Measurements from ENCODE around the gene MKRN2OS. TPM values are rescaled to one million over a fixed set of nuclear protein-coding genes. Genes with fewer than 3 reads are reported as not detected.
"Not testable (repeated sequence)": the region's sequence is repeated elsewhere in the genome, so short reads cannot be mapped to it uniquely, and the experiment has no call there.

The MKRN2OS gene
- total RNA-seq, 1 donor from 2014 or later: not detected

GRCh38 chr3:12562451-12562850 is 17.2 kb upstream of the MKRN2OS start:
- no peak for DNase-seq (ENCODE audit: low read depth in 2 of 2)

- DNase-seq (ENCODE audit: low read depth in 2 of 2): no peak
Measured at GRCh38 chr3:12561397-12561796, 16.1 kb upstream of the MKRN2OS start.

GRCh38 chr3:12560505-12561190 is 15.3 kb upstream of the MKRN2OS start:
- no peak for DNase-seq (ENCODE audit: low read depth in 2 of 2)

DNA sequence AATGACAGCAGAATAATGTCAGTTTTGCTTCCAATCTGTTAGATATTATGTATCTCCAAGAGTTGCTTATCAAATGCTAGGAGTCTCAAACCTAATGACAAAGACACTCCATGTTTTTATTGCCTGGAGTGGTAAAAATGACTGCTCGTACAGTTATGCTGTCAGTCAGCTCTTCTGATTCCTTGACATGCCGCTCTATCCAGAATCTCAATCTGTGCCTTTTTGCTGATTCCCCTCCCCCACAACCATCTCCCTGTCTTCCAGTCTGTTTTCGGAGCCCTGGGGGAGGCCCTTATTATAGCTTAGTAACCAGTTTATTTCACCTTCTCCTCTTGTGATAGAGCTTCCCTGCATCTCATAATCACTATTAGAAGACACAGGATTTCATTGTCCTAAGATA is 14.2 kb upstream of the MKRN2OS start:
- no peak for DNase-seq (ENCODE audit: low read depth in 2 of 2)

DNA sequence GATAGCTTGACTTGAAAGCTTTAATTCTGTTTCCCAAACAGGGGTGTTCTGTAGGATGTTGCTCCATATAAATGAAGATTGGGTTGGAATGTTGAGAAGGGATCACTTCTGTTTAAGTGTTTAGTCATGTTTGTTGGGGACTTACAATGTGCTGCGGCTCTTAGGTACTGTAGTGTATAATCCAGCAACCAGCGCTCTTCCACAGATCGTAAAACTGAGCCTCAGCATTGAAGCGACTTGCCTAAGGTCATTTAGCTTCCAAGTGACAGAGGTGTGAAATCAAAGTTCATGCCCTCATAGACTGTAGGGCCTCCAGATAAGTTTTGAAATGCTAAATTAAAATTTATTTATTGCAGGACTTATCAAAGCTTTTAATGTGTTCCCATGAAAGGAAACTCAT is 13.4 kb upstream of the MKRN2OS start:
- DNase-seq (ENCODE audit: low read depth in 2 of 2): no peak

DNA sequence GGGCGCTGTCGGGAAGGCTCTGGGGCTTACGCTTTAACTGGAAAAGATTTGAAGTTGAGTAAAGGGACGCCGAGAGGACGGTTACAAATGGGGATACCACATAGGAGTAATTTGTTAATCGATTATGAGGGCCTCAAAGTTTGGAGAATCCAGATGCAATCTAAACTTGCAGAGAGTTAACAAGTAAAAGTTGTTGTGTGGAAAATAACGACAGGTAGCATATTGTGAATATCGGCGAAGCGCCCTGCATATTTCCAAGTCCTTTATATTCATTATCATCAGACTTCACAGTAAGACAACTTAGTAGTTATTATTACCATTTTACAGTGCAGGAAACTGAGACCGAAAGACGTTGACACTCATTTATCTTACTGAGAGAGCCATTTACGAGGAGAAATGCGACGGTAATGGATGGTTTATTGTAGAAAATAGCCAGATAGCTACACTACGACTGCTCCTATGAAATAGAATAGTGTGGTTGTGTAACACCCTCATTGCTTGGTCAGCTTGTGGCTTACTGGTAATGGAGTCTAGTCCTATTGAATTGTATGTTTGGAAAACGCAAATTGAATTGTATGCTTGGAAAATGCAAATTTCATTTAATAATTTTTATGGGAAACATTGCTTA is 12.3 kb upstream of the MKRN2OS start:
- DNase-seq (ENCODE audit: low read depth in 2 of 2): peak; percentile 28 to 40

- peak; percentile 91 to 92 for DNase-seq (ENCODE audit: low read depth in 2 of 2)
Measured at GRCh38 chr3:12556690-12557472, 11.6 kb upstream of the MKRN2OS start, which contains the start of gene MKRN2. MKRN2 (plus strand) TSS chr3:12557087; CDS start chr3:12557151, 64 bp downstream.

DNA sequence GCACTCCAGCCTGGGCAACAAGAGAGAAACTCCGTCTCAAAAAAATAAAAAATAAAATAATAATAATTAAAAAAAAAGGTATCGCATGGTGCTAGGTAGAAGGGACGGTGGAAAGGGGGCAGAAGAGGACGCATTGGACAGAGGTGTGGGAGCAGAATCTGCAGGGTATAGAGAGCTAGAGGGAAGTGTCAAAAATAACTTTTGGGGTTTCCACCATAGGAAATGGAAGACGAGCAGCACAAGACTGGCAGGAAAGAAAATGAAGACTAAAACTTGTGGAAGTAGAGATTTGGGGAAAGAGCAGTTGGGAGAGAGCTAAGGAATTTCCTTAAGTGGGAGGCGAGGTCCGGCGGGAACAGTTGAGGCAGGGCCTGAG is 11.0 kb upstream of the MKRN2OS start:
- no peak for DNase-seq (ENCODE audit: low read depth in 2 of 2)

DNA sequence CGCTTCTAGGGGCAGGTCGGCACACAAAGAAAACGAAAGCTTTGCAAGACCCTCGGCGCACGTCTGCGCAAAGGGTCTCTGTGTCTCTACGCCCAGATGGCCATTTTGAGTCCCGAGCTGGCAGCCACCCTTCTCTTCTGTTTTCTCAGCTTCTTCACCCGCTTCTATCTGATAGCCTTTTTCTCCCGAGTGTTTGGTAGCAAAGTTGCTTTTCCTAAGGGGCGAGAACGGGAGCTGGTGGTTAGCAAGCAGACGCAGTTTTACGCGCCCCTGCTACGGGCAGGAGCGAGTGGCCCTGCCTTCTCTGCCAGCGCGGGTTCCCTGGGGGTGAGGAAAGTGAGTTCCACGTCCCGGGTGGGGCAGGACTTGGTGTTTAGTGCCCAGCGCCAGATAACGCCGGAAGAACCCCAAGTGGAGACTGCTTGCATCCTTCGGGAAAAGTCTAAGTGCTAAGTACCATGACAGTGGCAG is 8.7 kb upstream of the MKRN2OS start:
- DNase-seq (ENCODE audit: low read depth in 2 of 2): peak; percentile 36 to 50

DNA sequence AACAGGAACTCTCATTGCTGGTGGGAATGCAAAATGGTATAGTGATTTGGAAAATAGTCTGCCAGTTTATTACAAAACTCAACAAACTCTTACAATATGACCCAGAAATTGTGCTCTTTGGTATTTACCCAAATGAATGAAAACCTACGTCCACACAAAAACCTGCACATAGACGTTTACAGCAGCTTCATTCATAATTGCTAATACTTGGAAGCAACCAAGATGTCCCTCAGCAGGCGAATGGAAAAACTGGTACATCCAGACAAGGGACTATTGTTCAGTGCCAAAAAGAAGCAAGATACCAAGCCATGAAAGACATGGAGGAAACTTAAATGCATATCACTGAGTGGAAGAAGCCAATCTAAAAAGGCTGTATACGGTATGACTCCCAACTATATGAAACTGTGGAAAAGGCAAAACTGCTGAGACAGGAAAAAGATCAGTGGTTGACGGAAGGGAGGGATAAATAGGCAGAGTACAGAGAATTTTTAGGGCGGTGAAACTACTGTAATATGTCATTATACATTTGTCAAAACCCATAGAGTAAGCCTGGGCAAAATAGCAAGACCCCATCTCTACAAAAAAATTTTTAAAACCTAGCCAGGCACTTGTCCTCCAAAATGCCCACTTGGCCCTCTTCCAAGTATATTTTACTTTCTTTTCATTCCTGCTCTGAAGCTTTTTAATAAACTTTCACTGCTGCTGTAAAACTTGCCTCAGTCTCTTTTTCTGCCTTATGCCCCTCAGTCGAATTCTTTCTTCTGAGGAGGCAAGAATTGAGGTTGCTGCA is 4.9 kb upstream of the MKRN2OS start:
- DNase-seq (ENCODE audit: low read depth in 2 of 2): no peak

GRCh38 chr3:12544652-12545472 is 437 bp downstream of the MKRN2OS start:
- no peak for DNase-seq (ENCODE audit: low read depth in 2 of 2)

GRCh38 chr3:12543497-12543896 is 1.8 kb downstream of the MKRN2OS start:
- not testable (repeated sequence) for DNase-seq (ENCODE audit: low read depth in 2 of 2)

DNA sequence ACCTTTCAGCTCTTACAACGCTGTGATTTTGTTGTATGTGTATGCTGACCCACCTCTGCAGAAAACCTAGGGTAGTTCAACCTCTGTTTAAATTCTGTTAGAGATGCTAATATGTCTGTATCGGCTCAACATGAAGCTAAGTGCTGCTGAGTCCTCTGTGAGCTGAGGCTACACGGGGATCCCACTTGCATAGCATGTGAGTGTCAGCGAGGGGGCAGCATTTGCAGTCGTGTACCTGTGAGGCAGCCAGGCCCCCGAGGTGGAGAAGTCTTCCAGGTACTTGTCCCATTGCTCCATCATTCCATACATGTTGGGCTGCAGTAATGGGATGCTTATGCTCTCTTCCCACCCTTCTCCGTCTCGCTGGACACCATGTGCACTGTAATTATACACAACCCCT is 3.7 kb downstream of the MKRN2OS start:
- DNase-seq (ENCODE audit: low read depth in 2 of 2): peak; percentile 19 to 30

- DNase-seq (ENCODE audit: low read depth in 2 of 2): peak in 1 of 2 donors; percentile 17
Measured at GRCh38 chr3:12536423-12536822, 8.9 kb downstream of the MKRN2OS start.

DNA sequence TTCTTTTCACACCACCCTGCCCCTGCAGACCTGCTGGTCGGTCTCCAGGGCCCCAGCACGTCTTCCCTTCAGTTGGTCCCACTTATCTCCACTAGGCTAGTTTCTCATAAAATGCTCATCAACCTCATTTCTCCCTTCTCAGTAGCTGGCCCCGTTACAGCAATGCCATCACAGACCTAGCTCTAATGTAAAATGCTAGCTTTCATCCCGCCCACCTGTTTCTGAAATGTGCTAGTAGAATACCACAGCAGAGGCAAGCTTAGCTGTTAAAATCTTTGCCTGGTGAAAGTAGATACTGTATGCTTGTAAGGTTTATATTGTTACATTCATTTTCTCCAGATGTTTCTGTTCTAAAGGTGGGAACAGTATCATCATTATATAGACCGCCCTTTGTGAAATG is 13.1 kb downstream of the MKRN2OS start:
- no peak for DNase-seq (ENCODE audit: low read depth in 2 of 2)

DNA sequence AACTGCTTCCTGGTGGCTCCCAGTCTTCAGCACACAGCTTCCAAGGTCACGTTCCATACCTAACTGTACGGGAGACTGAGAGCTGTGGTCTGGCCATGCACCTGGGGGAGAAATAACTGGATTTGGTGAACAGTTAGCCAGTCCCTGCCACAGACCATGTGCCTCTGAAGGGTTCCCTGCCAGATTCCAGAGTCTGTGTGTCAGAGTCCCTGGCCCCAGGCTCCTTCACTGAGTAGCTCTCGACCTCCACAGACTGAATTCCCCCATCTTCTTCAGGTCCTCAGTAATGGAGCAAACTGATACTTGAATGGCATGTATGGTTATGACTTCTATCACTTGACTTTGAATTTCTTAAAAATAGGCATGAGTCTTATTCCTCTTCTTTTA is 17.5 kb downstream of the MKRN2OS start:
- DNase-seq (ENCODE audit: low read depth in 2 of 2): no peak

DNA sequence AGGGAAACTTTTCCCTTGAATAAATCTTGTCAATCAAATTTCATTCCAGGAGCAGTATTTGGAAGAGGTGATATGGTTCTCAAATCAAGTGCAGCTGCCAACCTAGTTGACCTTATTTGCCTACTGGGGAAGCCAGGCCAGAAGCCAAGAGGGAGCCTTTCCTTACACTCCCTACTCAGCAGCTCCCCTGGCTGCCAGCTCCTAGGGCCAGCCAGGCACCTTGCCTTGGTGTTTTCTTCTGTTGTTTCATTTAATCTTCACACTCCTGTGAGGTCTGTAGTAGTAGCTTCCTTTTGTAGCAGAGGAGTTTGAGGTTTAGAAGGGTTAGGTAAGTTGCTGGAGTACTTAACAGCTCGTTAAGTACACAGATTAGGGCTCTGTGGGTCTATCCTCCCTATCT is 22.6 kb downstream of the MKRN2OS start:
- no peak for DNase-seq (ENCODE audit: low read depth in 2 of 2)

GRCh38 chr3:12521010-12521409 is 24.3 kb downstream of the MKRN2OS start:
- DNase-seq (ENCODE audit: low read depth in 2 of 2): no peak

- no peak for DNase-seq (ENCODE audit: low read depth in 2 of 2)
Measured at GRCh38 chr3:12518261-12519028, 26.9 kb downstream of the MKRN2OS start.

DNA sequence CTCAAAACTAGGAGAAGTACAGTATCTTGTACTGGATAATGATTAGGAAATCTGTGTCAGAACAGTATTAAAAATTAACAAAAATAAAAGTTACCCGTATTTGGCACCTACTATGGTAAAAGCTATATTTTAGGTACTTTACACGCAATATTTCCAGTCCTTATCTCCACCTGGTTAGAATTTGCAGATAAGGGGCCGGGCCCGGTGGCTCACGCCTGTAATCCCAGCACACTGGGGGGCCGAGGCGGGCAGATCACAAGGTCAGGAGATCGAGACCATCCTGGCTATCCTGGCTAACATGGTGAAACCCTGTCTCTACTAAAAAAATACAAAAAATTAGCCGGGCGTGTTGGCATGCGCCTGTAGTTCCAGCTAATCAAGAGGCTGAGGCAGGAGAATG is 28.4 kb downstream of the MKRN2OS start:
- DNase-seq (ENCODE audit: low read depth in 2 of 2): no peak

All from lung microvascular endothelial cell (primary cell).